Gastroesophageal sphincter (tissue), 4 donors: ENCODE results near the gene PDE8B. TPM values are rescaled to one million over a fixed set of nuclear protein-coding genes. Genes with fewer than 3 reads are reported as not detected.

Experiments
- ATAC-seq: fragments of 150-250 bp; one replicate; pipeline ENCODE4 v1.9.1; 2016; ENCODE audit warnings: mild to moderate bottlenecking, moderate library complexity
- H3K27ac ChIP-seq, 4 donors: fragments of 200-600 bp; sonication (generic) in 3 of 4; 1 replicate in 3 of 4; 2 replicates in 1 of 4; pipeline ENCODE4 v1.5.1; 2016 to 2019
- H3K27me3 ChIP-seq: fragments of 200-600 bp; sonication (generic); one replicate; pipeline ENCODE4 v1.5.1; 2019
- H3K36me3 ChIP-seq, 2 donors: fragments of 200-600 bp; sonication (generic); one replicate each; pipeline ENCODE4 v1.5.1; 2019; ENCODE audit warnings: control low read depth in 1 of 2
- H3K4me1 ChIP-seq, 3 donors: fragments of 200-600 bp; sonication (generic); 1 replicate in 2 of 3; 2 replicates in 1 of 3; pipeline ENCODE4 v1.5.1; 2016 to 2019; ENCODE audit warnings: control low read depth in 2 of 3
- H3K4me3 ChIP-seq, 2 donors: fragments of 200-600 bp; sonication (generic); one replicate each; pipeline ENCODE4 v1.5.1; 2019; ENCODE audit warnings: mild to moderate bottlenecking in 1 of 2, moderate library complexity in 1 of 2
- H3K9me3 ChIP-seq, 3 donors: fragments of 200-600 bp; sonication (generic); one replicate each; pipeline ENCODE4 v1.5.1; 2017 to 2019; ENCODE audit warnings: control low read depth in 2 of 3
- CTCF ChIP-seq, 4 experiments: fragments of 200-600 bp in 2 of 4; fragments of 450-650 bp in 2 of 4; sonication (generic) in 1 of 4; IDR thresholded peaks; one replicate each; pipeline ENCODE4 v1.5.1; 2017 to 2019; ENCODE audit warnings: antibody characterized with exemption in 4 of 4, mild to moderate bottlenecking in 2 of 4, moderate library complexity in 2 of 4
- EP300 ChIP-seq: sonication (generic); formaldehyde crosslinking; IDR thresholded peaks from one replicate; pipeline ENCODE4 v1.6.1; 2017; ENCODE audit warnings: antibody characterized with exemption, mild to moderate bottlenecking
- POLR2A ChIP-seq, 2 donors: fragments of 450-650 bp; IDR thresholded peaks; one replicate each; pipeline ENCODE4 v1.6.1; 2017; ENCODE audit warnings: antibody characterized with exemption in 2 of 2, mild to moderate bottlenecking in 2 of 2, moderate library complexity in 1 of 2
- POLR2AphosphoS5 ChIP-seq: sonication (generic); formaldehyde crosslinking; IDR thresholded peaks from one replicate; pipeline ENCODE4 v1.6.1; 2017; ENCODE audit warnings: antibody characterized with exemption
- WGBS, 2 donors: methylation state at CpG; one replicate each; pipeline ENCODE4 v1.1.5; 2018; ENCODE audit warnings: low coverage in 1 of 2; 5-methylcytosine and 5-hydroxymethylcytosine counted together
- total RNA-seq, 4 donors: library from RNA; depleted of rRNA; stranded (reverse); fragments of >200 nt; gene quantifications; one replicate each; pipeline ENCODE4 v1.1.0, GENCODE V29; 2016

PDE8B gene
- total RNA-seq, 4 donors from 2014 or later: 0.96 to 11.0 (median 2.3) TPM

GRCh38 chr5:77319117-77319804 lies 108.8 kb downstream of the PDE8B start:
- H3K27me3 ChIP-seq: no peaks in the 10 kb centered on the region

GRCh38 chr5:77321793-77322394 lies 111.4 kb downstream of the PDE8B start:
- H3K4me1 ChIP-seq: no peaks in the 10 kb centered on the region
- TF ChIP-seq EP300: no peak
- no peak for TF ChIP-seq CTCF (IDR thresholded peaks at IDR 0.05)
- no peak for TF ChIP-seq POLR2AphosphoS5
- no peak for TF ChIP-seq POLR2A (IDR thresholded peaks at IDR 0.05)
- no peak overlapping the region for H3K27ac ChIP-seq
- no peaks in the 10 kb centered on the region for H3K9me3 ChIP-seq
- ATAC-seq: no peak
- WGBS, 2 donors: 96 to 100% methylated on average over 1 to 4 of the region's 4 CpGs
- no peaks in the 10 kb centered on the region for H3K36me3 ChIP-seq
- H3K4me3 ChIP-seq: no peak overlapping the region
- no peaks in the 10 kb centered on the region for H3K27me3 ChIP-seq

More at GRCh38 chr5:77319117-77319804, 108.8 kb downstream of the PDE8B start:
- TF ChIP-seq POLR2A (IDR thresholded peaks at IDR 0.05): no peak
- TF ChIP-seq EP300: no peak
- no peak for TF ChIP-seq POLR2AphosphoS5
- no peak for TF ChIP-seq CTCF (IDR thresholded peaks at IDR 0.05)
- Histone ChIP-seq H3K4me1 (no peaks in the 10 kb centered on the region), H3K27ac (no peak overlapping the region), H3K4me3 (no peak overlapping the region), H3K36me3 (no peaks in the 10 kb centered on the region), H3K9me3 (no peaks in the 10 kb centered on the region)
- no peak for ATAC-seq
- 65 to 83% methylated on average over 2 to 5 of the region's 5 CpGs for WGBS, 2 donors

- Histone ChIP-seq H3K4me3 (no peak overlapping the region), H3K4me1 (no peaks in the 10 kb centered on the region), H3K9me3 (no peaks in the 10 kb centered on the region), H3K27ac (no peak overlapping the region), H3K27me3 (no peaks in the 10 kb centered on the region), H3K36me3 (no peaks in the 10 kb centered on the region)
- 60 to 76% methylated on average over 4 of the region's 4 CpGs for WGBS, 2 donors
- ATAC-seq: no peak
- TF ChIP-seq EP300: no peak
- no peak for TF ChIP-seq POLR2AphosphoS5
- TF ChIP-seq POLR2A (IDR thresholded peaks at IDR 0.05): no peak
- no peak for TF ChIP-seq CTCF (IDR thresholded peaks at IDR 0.05)
Observed at GRCh38 chr5:77322406-77322805, 111.9 kb downstream of the PDE8B start.

GRCh38 chr5:77325921-77326541 lies 115.6 kb downstream of the PDE8B start:
- Histone ChIP-seq H3K27me3 (no peaks in the 10 kb centered on the region), H3K27ac (no peak overlapping the region), H3K4me1 (no peaks in the 10 kb centered on the region), H3K36me3 (no peaks in the 10 kb centered on the region), H3K4me3 (no peak overlapping the region), H3K9me3 (no peaks in the 10 kb centered on the region)
- no peak for ATAC-seq
- TF ChIP-seq POLR2A (IDR thresholded peaks at IDR 0.05): no peak
- no peak for TF ChIP-seq CTCF (IDR thresholded peaks at IDR 0.05)
- TF ChIP-seq POLR2AphosphoS5: no peak
- TF ChIP-seq EP300: no peak
- WGBS, 2 donors: 67 to 71% methylated on average over 4 of the region's 4 CpGs
